DND-41 (cell line): Measurements from ENCODE around the gene AIF1.

ENCODE experiments used
- ATAC-seq: fragments of 200-7000 bp; cut with Tn5 transposase; 3 replicates; pipeline ENCODE4 v1.9.1; 2021; ENCODE audit warnings: low read depth; ENCODE audit not compliant: insufficient read depth
- DNase-seq: peaks from one replicate; pipeline ENCODE4 v3.0.0-alpha.2; 2020
- H2AFZ ChIP-seq: 2 replicates; pipeline ENCODE4 v1.6.0; 2012; ENCODE audit warnings: low read depth, low read length
- H3K27ac ChIP-seq: 2 replicates; pipeline ENCODE4 v1.5.1; 2012; ENCODE audit warnings: low read length, inconsistent platforms
- H3K27me3 ChIP-seq: fragments of 200-600 bp; sonication (generic); 2 replicates; pipeline ENCODE4 v1.6.0; 2012; ENCODE audit warnings: low read length, mild to moderate bottlenecking, inconsistent platforms; ENCODE audit not compliant: insufficient read depth, poor library complexity
- H3K36me3 ChIP-seq: 2 replicates; pipeline ENCODE4 v1.5.1; 2012; ENCODE audit warnings: low read length, inconsistent platforms; ENCODE audit not compliant: insufficient read depth
- H3K4me1 ChIP-seq: 2 replicates; pipeline ENCODE4 v1.5.1; 2012; ENCODE audit warnings: mild to moderate bottlenecking, low read length; ENCODE audit not compliant: insufficient read depth
- H3K4me2 ChIP-seq: 2 replicates; pipeline ENCODE4 v1.6.0; 2012; ENCODE audit warnings: mild to moderate bottlenecking, moderate library complexity, low read length, inconsistent platforms; ENCODE audit not compliant: insufficient read depth
- H3K4me3 ChIP-seq, 2 experiments: fragments of 200-600 bp in 1 of 2; shearing (Covaris generic) in 1 of 2; 2 replicates each; pipeline ENCODE4 v1.5.1; 2012 to 2016; ENCODE audit warnings: inconsistent platforms in 2 of 2, low read length in 2 of 2, mild to moderate bottlenecking in 2 of 2, low read depth in 1 of 2, moderate library complexity in 1 of 2
- H3K79me2 ChIP-seq: 2 replicates; pipeline ENCODE4 v1.6.0; 2012; ENCODE audit warnings: low read length, inconsistent platforms; ENCODE audit not compliant: insufficient read depth
- H3K9ac ChIP-seq: 2 replicates; pipeline ENCODE4 v1.6.0; 2012; ENCODE audit warnings: low read depth, mild to moderate bottlenecking, inconsistent platforms, low read length, moderate library complexity
- H3K9me3 ChIP-seq: 2 replicates; pipeline ENCODE4 v1.5.1; 2012; ENCODE audit warnings: low read length, moderate library complexity, mild to moderate bottlenecking, inconsistent platforms; ENCODE audit not compliant: insufficient read depth, severe bottlenecking
- H4K20me1 ChIP-seq: 2 replicates; pipeline ENCODE4 v1.6.0; 2012; ENCODE audit warnings: low read length; ENCODE audit not compliant: insufficient read depth
- EZH2 ChIP-seq: IDR thresholded peaks from 3 replicates; pipeline ENCODE4 v1.6.1; 2012; ENCODE audit warnings: borderline replicate concordance, low read depth, mild to moderate bottlenecking, moderate library complexity, low read length, inconsistent platforms; ENCODE audit not compliant: severe bottlenecking
- TF ChIP-seq, protein P1 (sequence below): IDR thresholded peaks from 2 replicates; pipeline ENCODE4 v1.5.1; 2012; ENCODE audit warnings: borderline replicate concordance, low read length, moderate library complexity, mild to moderate bottlenecking; ENCODE audit not compliant: poor library complexity, severe bottlenecking; ENCODE audit errors: extremely low read depth

Gene AIF1

GRCh38 chr6:31580807-31581433 lies 34.1 kb upstream of the AIF1 start:
- Histone ChIP-seq H3K79me2 (peaks cover 4% of the 10 kb centered on the region; the same call in 1 of the 2 replicates), H3K27ac (peak overlapping the region; percentile 76), H3K27me3 (peaks cover 10% of the 10 kb centered on the region), H4K20me1 (no peaks in the 10 kb centered on the region), H3K4me1 (peaks cover 49% of the 10 kb centered on the region), H3K9me3 (no peaks in the 10 kb centered on the region), H2AFZ (peak overlapping the region; percentile 100), H3K4me2 (peak overlapping the region; percentile 99), H3K9ac (peak overlapping the region; percentile 91), H3K4me3 (peak overlapping the region; percentile 78 to 95), H3K36me3 (no peaks in the 10 kb centered on the region; the same call in 1 of the 2 replicates)
- peak; percentile 52 for TF ChIP-seq EZH2
- TF ChIP-seq, protein P1, sequence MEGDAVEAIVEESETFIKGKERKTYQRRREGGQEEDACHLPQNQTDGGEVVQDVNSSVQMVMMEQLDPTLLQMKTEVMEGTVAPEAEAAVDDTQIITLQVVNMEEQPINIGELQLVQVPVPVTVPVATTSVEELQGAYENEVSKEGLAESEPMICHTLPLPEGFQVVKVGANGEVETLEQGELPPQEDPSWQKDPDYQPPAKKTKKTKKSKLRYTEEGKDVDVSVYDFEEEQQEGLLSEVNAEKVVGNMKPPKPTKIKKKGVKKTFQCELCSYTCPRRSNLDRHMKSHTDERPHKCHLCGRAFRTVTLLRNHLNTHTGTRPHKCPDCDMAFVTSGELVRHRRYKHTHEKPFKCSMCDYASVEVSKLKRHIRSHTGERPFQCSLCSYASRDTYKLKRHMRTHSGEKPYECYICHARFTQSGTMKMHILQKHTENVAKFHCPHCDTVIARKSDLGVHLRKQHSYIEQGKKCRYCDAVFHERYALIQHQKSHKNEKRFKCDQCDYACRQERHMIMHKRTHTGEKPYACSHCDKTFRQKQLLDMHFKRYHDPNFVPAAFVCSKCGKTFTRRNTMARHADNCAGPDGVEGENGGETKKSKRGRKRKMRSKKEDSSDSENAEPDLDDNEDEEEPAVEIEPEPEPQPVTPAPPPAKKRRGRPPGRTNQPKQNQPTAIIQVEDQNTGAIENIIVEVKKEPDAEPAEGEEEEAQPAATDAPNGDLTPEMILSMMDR: peak; percentile 94
- ATAC-seq (peak; percentile 78), DNase-seq (peak; percentile 90)

- H2AFZ ChIP-seq: peak overlapping the region; percentile 100
- peak overlapping the region; percentile 76 for H3K27ac ChIP-seq
- H3K36me3 ChIP-seq: no peaks in the 10 kb centered on the region; the same call in 1 of the 2 replicates
- H3K79me2 ChIP-seq: peaks cover 4% of the 10 kb centered on the region; the same call in 1 of the 2 replicates
- H4K20me1 ChIP-seq: no peaks in the 10 kb centered on the region
- TF ChIP-seq EZH2: no peak
- TF ChIP-seq, protein P1: no peak
- H3K4me2 ChIP-seq: peak overlapping the region; percentile 99
- H3K4me1 ChIP-seq: peaks cover 49% of the 10 kb centered on the region
- DNase-seq (peak; percentile 51), ATAC-seq (0 out of 3 replicates have a peak, but pooled peaks have one; percentile 1)
- H3K9me3 ChIP-seq: no peaks in the 10 kb centered on the region
- H3K4me3 ChIP-seq: peak overlapping the region; percentile 78 to 95
- H3K27me3 ChIP-seq: peaks cover 10% of the 10 kb centered on the region
- peak overlapping the region; percentile 91 for H3K9ac ChIP-seq
Measured at GRCh38 chr6:31581434-31582229, 33.4 kb upstream of the AIF1 start.

- Histone ChIP-seq H3K9me3 (no peaks in the 10 kb centered on the region), H3K27ac (peak within 1 kb of the TSS; percentile 76), H4K20me1 (no peaks in the 10 kb centered on the region), H3K36me3 (no peaks in the 10 kb centered on the region; the same call in 1 of the 2 replicates), H3K4me1 (peaks cover 51% of the 10 kb centered on the region), H2AFZ (peak within 1 kb of the TSS; percentile 100), H3K4me3 (peak within 1 kb of the TSS; percentile 78 to 95), H3K27me3 (peaks cover 10% of the 10 kb centered on the region), H3K4me2 (peak within 1 kb of the TSS; percentile 99), H3K79me2 (peaks cover 4% of the 10 kb centered on the region; the same call in 1 of the 2 replicates), H3K9ac (peak within 1 kb of the TSS; percentile 91)
- peak; percentile 25 for ATAC-seq
- peak; percentile 84 for DNase-seq
- TF ChIP-seq EZH2: no peak
- TF ChIP-seq, protein P1: no peak
Measured at GRCh38 chr6:31582230-31582643, 32.8 kb upstream of the AIF1 start, which contains the start of gene LTB. LTB (minus strand) TSS chr6:31582424; CDS start chr6:31582417, 7 bp downstream.
